Liver (tissue), 9 donors: ENCODE results near the gene GRM2. TPM values are rescaled to one million over a fixed set of nuclear protein-coding genes. Genes with fewer than 3 reads are reported as not detected.

ENCODE experiments used
- DNase-seq: peaks from one replicate; pipeline ENCODE4 v3.0.0-alpha.2; 2017; ENCODE audit warnings: low spot score
- H3K27ac ChIP-seq, 2 donors: one replicate each; pipeline ENCODE4 v1.7.0; 2013; ENCODE audit warnings: inconsistent platforms in 2 of 2, low read length in 2 of 2, control low read depth in 1 of 2, low read depth in 1 of 2, mild to moderate bottlenecking in 1 of 2
- H3K27me3 ChIP-seq, 4 donors: one replicate each; pipeline versions ENCODE4 v1.6.1 to v1.7.0; 2013; ENCODE audit warnings: low read length in 3 of 4, inconsistent platforms in 1 of 4, mild to moderate bottlenecking in 1 of 4, moderate library complexity in 1 of 4; ENCODE audit not compliant: control insufficient read depth in 4 of 4, insufficient read depth in 4 of 4
- H3K36me3 ChIP-seq, 4 donors: one replicate each; pipeline versions ENCODE4 v1.6.1 to v1.7.0; 2013; ENCODE audit warnings: low read length in 3 of 4, mild to moderate bottlenecking in 3 of 4, low read depth in 1 of 4, moderate library complexity in 1 of 4; ENCODE audit not compliant: control insufficient read depth in 4 of 4, insufficient read depth in 3 of 4
- H3K4me1 ChIP-seq, 4 donors: one replicate each; pipeline versions ENCODE4 v1.6.1 to v1.7.0; 2013; ENCODE audit warnings: low read length in 3 of 4, mild to moderate bottlenecking in 3 of 4, moderate library complexity in 1 of 4; ENCODE audit not compliant: control insufficient read depth in 4 of 4, insufficient read depth in 4 of 4
- H3K4me3 ChIP-seq, 3 donors: one replicate each; pipeline versions ENCODE4 v1.6.1 to v1.7.0; 2013; ENCODE audit warnings: low read length in 3 of 3, control low read depth in 1 of 3, low read depth in 1 of 3, mild to moderate bottlenecking in 1 of 3
- H3K9ac ChIP-seq, 2 donors: one replicate each; pipeline ENCODE4 v1.7.0; 2013; ENCODE audit warnings: low read length in 2 of 2, mild to moderate bottlenecking in 2 of 2, moderate library complexity in 2 of 2, control low read depth in 1 of 2, low read depth in 1 of 2
- H3K9me3 ChIP-seq, 4 donors: one replicate each; pipeline versions ENCODE4 v1.6.1 to v1.7.0; 2013; ENCODE audit warnings: low read length in 3 of 4; ENCODE audit not compliant: control insufficient read depth in 4 of 4
- ATF3 ChIP-seq: IDR thresholded peaks from 2 replicates; pipeline ENCODE4 v1.6.1; 2016; ENCODE audit warnings: antibody characterized with exemption
- CTCF ChIP-seq: fragments of 150-350 bp; IDR thresholded peaks from 2 replicates; pipeline ENCODE4 v1.5.1; 2017; ENCODE audit warnings: improper control_type of control experiment, low read depth, low read length; ENCODE audit not compliant: missing input control
- EGR1 ChIP-seq, 2 donors: IDR thresholded peaks; 2 replicates each; pipeline ENCODE4 v1.6.1; 2016 to 2018; ENCODE audit warnings: antibody characterized with exemption in 2 of 2, low read depth in 2 of 2
- FOXA1 ChIP-seq: IDR thresholded peaks from 2 replicates; pipeline ENCODE4 v1.6.1; 2016; ENCODE audit warnings: antibody characterized with exemption
- FOXA2 ChIP-seq: IDR thresholded peaks from 2 replicates; pipeline ENCODE4 v1.6.1; 2016; ENCODE audit warnings: antibody characterized with exemption
- GABPA ChIP-seq, 2 donors: IDR thresholded peaks in 1 of 2; conservative IDR thresholded peaks in 1 of 2; 2 replicates each; pipeline ENCODE4 v1.6.1; 2016; ENCODE audit warnings: antibody characterized with exemption in 2 of 2, mild to moderate bottlenecking in 1 of 2, moderate library complexity in 1 of 2
- HNF4A ChIP-seq, 2 donors: conservative IDR thresholded peaks; 2 replicates each; pipeline ENCODE4 v1.6.1; 2016; ENCODE audit warnings: antibody characterized with exemption in 2 of 2, mild to moderate bottlenecking in 2 of 2
- HNF4G ChIP-seq: IDR thresholded peaks from 2 replicates; pipeline ENCODE4 v1.6.1; 2016; ENCODE audit warnings: antibody characterized with exemption
- JUND ChIP-seq, 2 donors: IDR thresholded peaks; 2 replicates each; pipeline ENCODE4 v1.6.1; 2016; ENCODE audit warnings: antibody characterized with exemption in 2 of 2
- MAX ChIP-seq: IDR thresholded peaks from 2 replicates; pipeline ENCODE4 v1.6.1; 2016; ENCODE audit warnings: antibody characterized with exemption
- NR2F2 ChIP-seq: IDR thresholded peaks from 2 replicates; pipeline ENCODE4 v1.6.1; 2016; ENCODE audit warnings: antibody characterized with exemption
- RAD21 ChIP-seq, 2 donors: IDR thresholded peaks; 2 replicates each; pipeline ENCODE4 v1.6.1; 2016; ENCODE audit warnings: antibody characterized with exemption in 2 of 2, mild to moderate bottlenecking in 2 of 2
- REST ChIP-seq: IDR thresholded peaks from 2 replicates; pipeline ENCODE4 v1.6.1; 2016; ENCODE audit warnings: antibody characterized with exemption, mild to moderate bottlenecking
- RXRA ChIP-seq, 2 donors: IDR thresholded peaks; 2 replicates each; pipeline ENCODE4 v1.6.1; 2017 to 2018; ENCODE audit warnings: antibody characterized with exemption in 2 of 2, mild to moderate bottlenecking in 1 of 2
- SP1 ChIP-seq: IDR thresholded peaks from 2 replicates; pipeline ENCODE4 v1.6.1; 2018; ENCODE audit warnings: antibody characterized with exemption, mild to moderate bottlenecking
- TAF1 ChIP-seq: conservative IDR thresholded peaks from 2 replicates; pipeline ENCODE4 v1.6.1; 2016; ENCODE audit warnings: antibody characterized with exemption, mild to moderate bottlenecking
- YY1 ChIP-seq: IDR thresholded peaks from 2 replicates; pipeline ENCODE4 v1.6.1; 2016; ENCODE audit warnings: antibody characterized with exemption, mild to moderate bottlenecking
- ZBTB33 ChIP-seq: IDR thresholded peaks from 2 replicates; pipeline ENCODE4 v1.6.1; 2016; ENCODE audit warnings: antibody characterized with exemption
- WGBS: extraction: QIAGEN DNeasy Blood & Tissue Kit; methylation state at CpG from one replicate; pipeline ENCODE4 v1.1.7; 2013; 5-methylcytosine and 5-hydroxymethylcytosine counted together
- polyA plus RNA-seq, 2 donors: library from polyadenylated mRNA; stranded (reverse) in 1 of 2; unstranded in 1 of 2; fragments of 200-250 nt in 1 of 2; fragments of >200 nt in 1 of 2; fragmentation: Nextera tagmentation in 1 of 2; extraction: Ambion mirVana in 1 of 2; gene quantifications; one replicate each; pipeline versions ENCODE4 v1.2.1 to v1.2.3, GENCODE V29; 2013 to 2015
- total RNA-seq, 2 donors: library from RNA; depleted of rRNA; stranded (reverse); fragments of >200 nt; gene quantifications; one replicate each; pipeline ENCODE4 v1.2.3, GENCODE V29; 2014
- donor health status: healthy.
- donor health status: healthy.
- donor health status: healthy.
- donor health status: healthy.
- donor health status: healthy.

GRM2 gene
- total and polyA plus RNA-seq, 4 donors: 0.02 to 0.08 TPM; not detected in 2

GRCh38 chr3:51682526-51682925, 24.3 kb upstream of the GRM2 start:
- Histone ChIP-seq H3K4me1 (peaks cover 4 to 18% (median 15%) of the 10 kb centered on the region in 4 donors), H3K27me3 (no peaks in the 10 kb centered on the region), H3K4me3 (no peak overlapping the region), H3K9me3 (no peaks in the 10 kb centered on the region), H3K36me3 (peaks cover 2 to 34% (median 13%) of the 10 kb centered on the region in 4 donors), H3K9ac (no peak overlapping the region), H3K27ac (no peak overlapping the region)
- WGBS: 81% methylated on average over 7 of the region's 7 CpGs
- DNase-seq: no peak
- TF ChIP-seq HNF4A (conservative IDR thresholded peaks at IDR 0.05) (no peak), FOXA1 (no peak), ZBTB33 (no peak), SP1 (no peak), FOXA2 (no peak), GABPA (IDR thresholded peaks at IDR 0.05 in 1 of 2, conservative IDR thresholded peaks at IDR 0.05 in 1 of 2) (no peak), RAD21 (IDR thresholded peaks at IDR 0.05) (no peak), MAX (no peak), JUND (IDR thresholded peaks at IDR 0.05) (no peak), REST (no peak), NR2F2 (no peak), HNF4G (no peak), ATF3 (no peak), RXRA (IDR thresholded peaks at IDR 0.05) (no peak), YY1 (no peak), EGR1 (IDR thresholded peaks at IDR 0.05; ENCODE audit: low read depth in 2 of 2) (no peak), TAF1 (no peak)

- Histone ChIP-seq H3K36me3 (peaks cover 2 to 37% (median 17%) of the 10 kb centered on the region in 4 donors), H3K27ac (no peak overlapping the region), H3K4me1 (peaks cover 4 to 18% (median 15%) of the 10 kb centered on the region in 4 donors), H3K4me3 (no peak overlapping the region), H3K27me3 (no peaks in the 10 kb centered on the region), H3K9me3 (no peaks in the 10 kb centered on the region), H3K9ac (no peak overlapping the region)
- TF ChIP-seq CTCF (no peak), ATF3 (no peak), REST (no peak)
- WGBS: 77% methylated on average over 2 of the region's 2 CpGs
- DNase-seq: no peak
Measured at GRCh38 chr3:51683566-51683965, 23.3 kb upstream of the GRM2 start.
